ENCODE measurements around the gene NDST1.

Gene NDST1

DNA sequence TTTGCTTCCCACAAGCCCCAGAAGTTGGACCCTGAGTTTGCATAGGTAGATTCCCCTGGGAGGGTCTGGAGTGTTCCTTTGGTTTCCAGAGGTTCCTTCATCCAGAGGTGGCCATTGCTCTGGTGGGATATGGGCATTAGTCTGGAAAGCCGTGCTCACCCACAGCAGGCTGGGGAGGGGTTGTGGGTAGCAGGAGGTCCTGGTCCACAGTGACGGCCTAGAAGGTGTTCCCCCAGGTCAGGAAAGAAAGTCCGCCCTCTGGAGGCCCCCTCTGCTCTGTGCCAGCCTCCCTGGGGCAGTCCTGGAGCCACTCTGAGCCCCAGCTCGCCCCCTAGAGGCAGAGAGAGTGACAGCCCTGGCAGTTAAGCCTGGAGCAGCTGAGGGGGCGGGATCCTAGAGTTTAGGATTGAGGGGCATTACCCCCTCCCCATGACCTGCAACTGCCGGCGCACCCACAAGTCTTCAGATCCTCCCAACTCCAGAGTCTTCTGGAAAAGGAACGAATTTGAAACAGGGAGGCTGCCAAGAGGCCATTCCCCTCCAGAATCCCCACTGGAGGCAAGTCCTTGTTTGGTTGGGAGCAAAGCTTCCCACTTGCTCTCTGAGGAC, 36.8 kb downstream of the NDST1 start:
- peak; percentile 66 for DNase-seq (ENCODE audit: low spot score)

- no peak for DNase-seq (ENCODE audit: low spot score)
Observed at GRCh38 chr5:150545246-150545645, 37.3 kb downstream of the NDST1 start.

DNA sequence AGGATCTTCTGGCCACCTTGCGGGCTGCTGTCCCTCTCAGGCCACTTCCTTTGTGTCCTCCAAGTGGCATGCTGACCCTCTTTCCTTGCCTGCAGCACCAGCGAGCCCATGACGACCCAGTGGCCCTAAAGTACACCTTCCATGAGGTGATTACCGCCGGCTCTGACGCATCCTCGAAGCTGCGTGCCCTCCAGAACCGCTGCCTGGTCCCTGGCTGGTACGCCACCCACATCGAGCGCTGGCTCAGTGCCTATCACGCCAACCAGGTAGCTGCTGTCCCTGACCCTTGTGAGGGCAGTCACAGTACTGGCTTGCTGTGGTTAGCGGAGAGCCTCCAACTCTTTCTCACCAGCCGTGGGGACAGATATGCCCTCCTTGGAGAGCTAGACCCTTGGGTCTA, 40.2 kb downstream of the NDST1 start:
- DNase-seq (ENCODE audit: low spot score), result no peak

DNA sequence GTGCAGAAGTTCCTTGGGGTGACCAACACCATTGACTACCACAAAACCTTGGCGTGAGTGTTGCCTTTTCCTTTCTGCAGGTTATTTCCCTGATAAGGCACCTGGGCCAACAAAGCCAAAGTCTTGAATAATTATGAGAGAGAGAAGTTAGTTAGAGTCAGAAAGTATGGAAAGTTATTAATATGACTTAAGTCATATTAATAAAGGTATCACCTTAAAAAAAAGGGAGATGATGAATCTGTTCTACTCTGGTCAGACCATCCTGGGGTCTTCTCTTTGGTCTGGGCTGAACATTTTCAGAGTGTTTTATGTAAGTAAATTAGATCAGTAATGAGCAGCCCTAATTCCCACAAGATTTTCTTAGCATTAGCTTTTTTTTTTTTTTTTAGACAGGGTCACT, 41.8 kb downstream of the NDST1 start:
- DNase-seq (ENCODE audit: low spot score), result no peak

DNA sequence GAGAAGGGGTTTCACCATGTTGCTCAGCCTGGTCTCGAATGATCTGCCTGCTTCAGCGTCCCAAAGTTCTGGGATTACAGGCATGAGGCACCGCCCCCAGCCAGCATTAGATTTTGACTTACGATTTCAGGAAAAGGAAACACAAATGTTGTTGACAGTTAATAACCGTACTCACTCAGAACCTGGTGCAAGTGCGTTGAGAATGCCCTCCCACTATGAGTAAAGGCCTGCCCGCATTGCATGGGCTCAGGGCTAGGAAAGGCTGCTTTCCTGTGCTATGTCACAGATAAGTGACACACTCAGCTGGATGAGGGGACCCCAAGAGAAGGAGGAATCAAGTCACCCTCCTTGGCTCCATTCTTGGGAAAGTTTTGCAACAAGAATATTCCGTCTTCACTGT, 42.4 kb downstream of the NDST1 start:
- no peak for DNase-seq (ENCODE audit: low spot score)

DNA sequence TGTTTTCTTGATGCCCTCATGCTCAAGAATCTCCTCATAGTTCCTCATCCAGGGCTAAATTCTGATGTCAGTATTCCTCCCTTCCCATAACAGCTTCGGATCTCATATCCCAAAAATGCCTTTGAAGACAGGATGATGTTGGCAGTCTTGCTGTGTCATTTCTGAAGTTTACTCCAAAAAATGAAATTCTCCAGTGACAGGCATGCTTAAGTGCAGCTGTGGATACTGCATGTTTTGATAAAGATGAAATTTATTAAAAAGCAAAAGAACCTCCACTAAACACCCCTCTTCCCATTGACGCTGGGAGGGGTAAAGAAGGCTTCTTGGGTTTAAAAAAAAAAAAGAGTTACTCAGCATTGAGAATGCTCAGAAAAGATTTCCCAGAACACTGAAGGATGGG, 43.1 kb downstream of the NDST1 start:
- no peak for DNase-seq (ENCODE audit: low spot score)

GRCh38 chr5:150553402-150553801, 45.5 kb downstream of the NDST1 start:
- no peak for DNase-seq (ENCODE audit: low spot score)

GRCh38 chr5:150553911-150554310, 46.0 kb downstream of the NDST1 start:
- no peak for DNase-seq (ENCODE audit: low spot score)

DNA sequence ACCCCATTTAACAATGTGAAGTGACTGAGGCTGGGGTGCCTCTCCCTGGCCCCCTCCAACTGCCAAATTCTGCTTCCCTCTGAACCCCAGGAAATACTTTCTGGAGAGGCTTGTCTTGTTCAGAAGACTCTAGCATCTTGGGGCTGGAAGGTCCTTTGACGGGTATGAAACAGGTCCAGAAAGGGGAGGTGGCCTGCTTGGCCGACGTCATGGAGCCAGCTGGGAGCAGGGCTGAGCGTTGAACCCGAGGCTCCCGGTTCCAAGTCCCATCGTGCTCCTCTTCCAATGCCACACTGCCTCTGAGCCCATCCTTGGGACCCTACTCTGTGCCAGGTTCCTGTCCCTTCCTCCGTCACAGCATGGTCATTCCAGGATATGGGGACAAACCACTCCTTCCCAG, 46.9 kb downstream of the NDST1 start:
- no peak for DNase-seq (ENCODE audit: low spot score)

GRCh38 chr5:150556106-150556505, 48.2 kb downstream of the NDST1 start:
- no peak for DNase-seq (ENCODE audit: low spot score)

DNA sequence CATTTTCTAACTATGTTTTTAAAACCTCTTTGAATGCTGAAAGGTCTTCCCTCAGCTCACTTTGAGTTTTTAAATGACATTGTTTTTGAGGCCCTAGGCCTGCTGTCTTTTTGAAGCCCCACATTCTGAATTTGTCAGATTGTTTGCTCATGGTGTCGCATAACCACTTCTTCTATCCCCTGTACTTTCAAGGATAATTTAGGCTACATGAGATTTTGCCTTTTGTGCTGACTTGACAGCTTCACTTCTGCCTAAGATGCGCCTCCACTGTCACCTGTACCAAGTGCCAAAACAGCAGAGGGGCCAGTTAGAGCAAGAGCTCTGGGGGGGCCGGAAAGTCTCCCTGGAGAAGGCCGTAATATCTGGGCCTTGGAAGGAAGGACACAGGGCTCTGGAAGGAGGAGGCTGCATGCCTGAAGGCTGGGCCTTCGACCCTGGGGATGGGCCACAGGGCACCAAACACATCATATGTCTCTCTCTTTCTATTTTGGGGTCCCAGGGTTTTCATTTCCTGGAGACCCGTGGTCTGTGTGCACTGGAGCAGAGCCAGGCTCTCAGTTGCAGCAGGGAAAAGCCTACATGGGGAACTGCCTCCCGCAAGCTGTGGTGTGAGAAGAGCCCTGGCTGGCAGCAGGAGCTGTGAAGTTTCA, 49.1 kb downstream of the NDST1 start:
- no peak for DNase-seq (ENCODE audit: low spot score)

GRCh38 chr5:150557509-150557872, 49.6 kb downstream of the NDST1 start:
- DNase-seq (ENCODE audit: low spot score), result no peak

GRCh38 chr5:150558088-150558621, 50.2 kb downstream of the NDST1 start:
- DNase-seq (ENCODE audit: low spot score), result no peak

DNA sequence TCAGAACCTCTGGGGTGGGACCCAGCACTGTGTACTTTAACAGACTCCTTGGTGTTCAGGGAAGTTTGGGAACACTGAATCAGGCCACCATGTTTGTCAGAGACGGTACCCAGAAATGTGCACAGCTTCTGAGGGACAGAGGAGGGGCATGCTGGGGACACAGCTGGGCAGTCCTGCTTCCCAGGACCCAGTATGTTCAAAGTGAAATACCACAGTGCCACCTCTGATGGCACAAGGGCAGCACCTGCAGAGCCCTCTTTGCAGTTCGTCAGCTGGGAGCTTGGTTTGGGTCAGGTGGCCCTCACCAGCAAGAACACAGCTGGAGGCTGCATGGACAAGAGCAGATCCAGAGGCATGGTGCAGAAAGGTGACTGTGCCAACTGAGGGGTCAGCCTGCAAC, 51.2 kb downstream of the NDST1 start:
- no peak for DNase-seq (ENCODE audit: low spot score)

- no peak for DNase-seq (ENCODE audit: low spot score)
Observed at GRCh38 chr5:150559701-150560100, 51.8 kb downstream of the NDST1 start.

DNA sequence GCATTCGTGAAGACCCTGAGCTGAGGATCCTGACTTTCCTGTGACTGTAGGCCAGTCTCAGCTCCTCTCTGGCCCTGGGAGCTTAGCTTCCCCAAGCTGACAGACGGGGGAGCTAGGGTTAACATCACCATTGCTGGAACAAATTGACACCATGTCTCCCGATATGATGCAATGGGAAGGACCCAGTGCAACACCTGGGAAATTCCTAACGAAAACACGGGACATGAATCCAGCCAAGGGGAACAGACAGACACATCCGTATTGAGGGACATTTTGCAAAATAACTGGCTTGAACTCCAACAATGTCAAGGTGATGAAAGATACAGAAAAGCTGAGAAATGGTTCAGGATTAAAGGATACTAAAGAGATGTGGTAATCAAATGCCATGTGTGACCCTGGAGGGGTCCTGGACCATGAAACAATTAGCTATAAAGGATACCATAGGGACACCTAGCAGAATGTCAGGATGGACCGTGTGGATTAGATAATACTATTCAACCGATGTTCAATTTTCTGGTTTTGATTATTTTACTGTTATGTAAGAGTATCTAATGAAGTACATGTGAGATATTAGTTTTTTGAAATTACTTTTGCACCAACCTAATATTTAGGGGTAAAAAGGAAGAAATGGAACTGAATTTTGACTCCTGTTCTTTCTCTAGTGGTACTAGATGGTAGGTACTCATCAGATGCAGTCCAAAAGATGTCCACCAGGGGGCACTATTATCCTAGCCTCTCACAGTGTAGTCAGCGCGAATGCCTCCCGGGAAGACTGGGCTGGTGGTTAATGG, 52.7 kb downstream of the NDST1 start:
- peak; percentile 87 for DNase-seq (ENCODE audit: low spot score)

GRCh38 chr5:150561192-150561512, 53.2 kb downstream of the NDST1 start:
- no peak for DNase-seq (ENCODE audit: low spot score)

DNA sequence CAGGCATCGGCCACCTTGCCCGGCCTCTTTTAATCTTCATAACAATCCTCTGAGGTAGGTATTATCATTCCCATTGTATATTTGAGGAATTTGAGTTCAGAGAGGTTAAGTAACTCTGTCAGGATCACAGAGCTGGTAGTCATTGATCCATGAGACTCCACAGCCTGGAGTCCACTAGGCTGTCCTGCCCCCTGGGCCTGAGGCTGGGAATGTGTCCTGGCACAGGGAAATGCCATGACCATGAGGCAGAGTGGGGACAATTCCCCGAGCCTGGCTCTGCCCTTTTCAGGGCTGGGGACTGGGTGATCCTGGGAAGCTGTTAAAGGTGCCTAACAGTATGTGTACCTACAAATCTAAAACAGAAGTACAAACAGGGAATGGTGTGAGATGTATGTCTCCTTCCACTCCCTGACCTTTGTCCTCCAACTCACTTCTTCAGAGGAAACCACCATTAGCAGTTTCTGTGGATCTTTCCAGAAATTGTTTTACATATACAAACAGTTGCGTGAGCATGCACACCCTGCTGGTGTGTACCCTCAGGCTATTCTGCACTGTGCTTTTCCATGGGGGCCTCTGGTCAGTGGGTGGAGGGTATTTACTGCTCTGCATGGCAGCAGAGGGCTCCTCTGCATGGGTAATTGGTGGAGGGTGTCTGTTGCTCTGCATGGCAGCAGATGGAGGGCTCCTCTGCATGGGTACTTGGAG, 53.8 kb downstream of the NDST1 start:
- no peak for DNase-seq (ENCODE audit: low spot score)

DNA sequence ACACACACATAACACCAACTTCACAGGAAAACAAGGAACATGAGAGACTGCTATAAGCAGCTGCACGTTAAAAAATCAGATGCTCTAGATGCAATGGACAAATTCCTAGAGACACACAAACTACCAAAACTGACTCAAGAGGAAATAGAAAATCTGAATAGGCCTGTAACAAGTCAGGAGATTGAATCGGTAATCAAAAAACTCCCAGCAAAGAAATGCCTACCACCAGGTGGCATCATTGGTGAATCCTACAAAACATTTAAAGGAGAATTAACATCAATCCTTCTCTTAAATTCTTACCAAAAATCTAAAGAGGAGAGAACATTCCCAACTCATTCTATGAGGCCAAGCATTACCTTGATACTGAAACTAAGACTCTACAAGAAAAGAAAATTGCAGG, 54.9 kb downstream of the NDST1 start:
- DNase-seq (ENCODE audit: low spot score), result peak; percentile 61

DNA sequence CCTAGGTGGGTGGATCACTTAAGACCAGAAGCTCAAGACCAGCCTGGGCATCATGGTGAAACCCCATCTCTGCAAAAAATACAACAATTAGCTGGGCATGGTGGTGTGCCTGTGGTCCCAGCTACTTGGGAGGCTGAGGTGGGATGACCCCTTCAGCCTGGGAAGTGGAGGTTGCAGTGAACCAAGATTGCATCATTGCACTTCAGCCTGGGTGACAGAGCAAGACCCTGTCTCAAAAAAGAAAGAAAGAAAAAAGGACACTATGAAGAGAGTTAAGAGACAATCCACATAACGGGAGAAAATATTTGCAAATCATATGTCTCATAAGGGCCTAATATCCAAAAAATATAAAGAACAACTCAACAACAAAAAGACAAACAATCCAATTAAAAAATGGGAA, 57.9 kb downstream of the NDST1 start:
- DNase-seq (ENCODE audit: low spot score), result no peak

DNA sequence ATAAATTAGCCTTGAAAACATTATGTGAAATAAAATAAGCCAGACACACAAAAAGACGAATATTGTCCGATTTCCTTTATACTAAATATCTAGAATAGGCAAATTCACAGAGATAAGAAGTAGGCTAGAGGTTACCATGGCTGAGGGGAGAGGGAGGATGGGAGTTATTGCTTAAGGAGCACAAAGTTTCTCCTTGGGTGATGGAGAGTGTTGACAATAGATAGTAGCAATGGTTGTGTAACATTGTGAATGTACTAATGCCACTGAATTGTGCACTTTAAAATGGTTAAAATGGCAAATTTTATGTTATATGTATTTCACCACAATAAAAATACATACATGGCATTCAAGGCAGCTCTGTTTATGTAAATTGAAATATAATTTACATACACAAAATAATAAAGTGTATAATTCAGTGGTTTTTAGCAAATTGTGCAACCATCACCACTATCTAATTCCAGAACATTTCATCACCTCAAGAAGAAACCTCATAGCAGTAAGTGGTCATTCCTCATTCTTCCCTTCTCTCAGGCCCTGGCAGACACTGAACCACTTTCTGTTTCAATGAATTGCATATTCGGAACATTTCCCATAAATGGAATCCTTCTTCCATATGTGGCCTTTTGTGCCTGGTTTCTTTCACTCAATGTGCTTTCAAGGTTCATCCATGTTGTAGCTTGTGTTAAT, 59.2 kb downstream of the NDST1 start:
- DNase-seq (ENCODE audit: low spot score), result no peak

DNA sequence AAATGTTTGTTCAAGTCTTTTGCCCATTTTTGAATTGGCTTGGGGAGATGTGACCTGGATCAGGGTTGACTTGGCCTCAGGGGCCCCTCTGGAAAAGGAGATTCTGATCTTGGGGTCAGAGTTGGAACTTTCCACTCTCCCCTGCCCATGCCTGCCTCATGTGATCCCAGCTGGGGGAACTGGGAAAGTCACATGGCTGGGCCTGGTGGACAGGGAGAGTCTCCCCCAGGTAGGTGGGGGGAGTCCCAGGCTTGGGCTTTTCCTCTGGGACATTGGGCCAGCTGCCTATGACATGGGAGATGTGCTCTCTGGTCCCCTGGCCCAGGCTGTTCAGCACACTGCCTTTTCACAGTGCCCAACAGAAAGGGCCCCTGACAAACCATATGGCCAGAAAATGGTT, 60.7 kb downstream of the NDST1 start:
- no peak for DNase-seq (ENCODE audit: low spot score)

Measured in LoVo (cell line).